ENCODE results near the gene TTC23.

The TTC23 gene

DNA sequence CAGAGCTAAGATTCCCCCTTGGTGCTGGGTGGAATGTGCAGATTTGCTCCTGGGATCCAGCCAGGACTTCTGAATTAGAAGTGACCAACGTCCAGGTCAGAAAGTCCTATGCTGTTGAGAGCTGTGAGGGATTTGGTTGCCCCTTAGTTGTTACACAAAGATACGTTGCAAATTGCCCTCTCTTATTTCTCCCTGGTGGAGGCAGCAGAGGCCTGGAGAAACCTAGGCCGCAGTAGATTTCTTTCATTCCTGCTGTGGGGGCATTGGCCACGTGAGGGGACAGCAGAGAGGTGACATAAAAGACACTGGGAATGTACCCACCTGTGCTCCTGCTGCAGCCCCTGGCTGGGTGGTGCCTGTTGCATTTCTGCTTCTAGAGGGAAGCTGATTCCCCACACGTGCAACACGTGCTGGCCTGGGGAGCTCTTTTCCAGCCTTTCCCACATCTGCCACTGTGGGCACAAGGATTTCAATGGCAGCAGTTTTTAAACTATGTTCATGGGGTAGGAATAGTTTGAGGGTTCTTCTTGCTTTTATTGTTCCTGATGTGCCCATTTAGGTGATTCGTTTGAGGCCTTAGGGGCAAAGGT is 78.8 kb downstream of the TTC23 start:
- Histone ChIP-seq H3K36me3 (ENCODE audit: insufficient read depth, low read depth, low read length) (peaks cover 23% of the 10 kb centered on the region), H3K9ac (ENCODE audit: low read depth, low read length) (no peak overlapping the region), H3K27ac (ENCODE audit: low read length) (no peak overlapping the region), H3K4me3 (ENCODE audit: low read length) (no peak overlapping the region), H3K27me3 (ENCODE audit: insufficient read depth, low read length) (no peaks in the 10 kb centered on the region), H3K9me3 (ENCODE audit: insufficient read depth, low read depth, low read length) (no peaks in the 10 kb centered on the region), H3K4me1 (ENCODE audit: insufficient read depth, low read length) (no peaks in the 10 kb centered on the region)

DNA sequence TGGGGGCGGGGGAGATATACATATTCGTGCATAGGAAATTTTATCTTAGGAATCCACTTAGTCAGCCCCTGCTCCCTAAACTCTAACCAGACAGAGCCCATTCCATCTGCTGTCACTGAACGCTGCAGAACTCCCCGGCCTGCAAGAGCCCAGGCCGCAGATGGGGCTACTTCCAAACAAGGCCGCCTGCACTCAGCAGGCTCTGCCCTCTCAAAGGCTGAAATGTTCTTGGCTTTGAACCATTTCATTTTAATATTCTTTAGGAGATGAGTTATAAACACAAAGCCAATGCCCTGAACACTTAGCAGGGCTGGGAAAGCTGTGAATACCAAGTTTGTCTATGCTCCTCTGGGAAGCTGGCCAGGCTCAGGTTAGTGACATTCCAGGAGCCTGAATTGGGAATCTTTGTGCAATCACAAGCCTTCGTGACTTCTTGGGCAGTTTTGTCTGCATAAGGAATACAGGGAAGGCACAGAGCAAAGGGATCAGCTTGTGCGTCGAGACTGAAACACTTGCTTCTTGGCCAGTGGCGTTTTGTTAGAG is 79.5 kb downstream of the TTC23 start:
- H3K9ac ChIP-seq (ENCODE audit: low read depth, low read length) = no peak overlapping the region
- no peak overlapping the region for H3K4me3 ChIP-seq (ENCODE audit: low read length)
- no peaks in the 10 kb centered on the region for H3K27me3 ChIP-seq (ENCODE audit: insufficient read depth, low read length)
- H3K27ac ChIP-seq (ENCODE audit: low read length) = no peak overlapping the region
- no peaks in the 10 kb centered on the region for H3K4me1 ChIP-seq (ENCODE audit: insufficient read depth, low read length)
- no peaks in the 10 kb centered on the region for H3K9me3 ChIP-seq (ENCODE audit: insufficient read depth, low read depth, low read length)
- H3K36me3 ChIP-seq (ENCODE audit: insufficient read depth, low read depth, low read length) = peaks cover 23% of the 10 kb centered on the region

DNA sequence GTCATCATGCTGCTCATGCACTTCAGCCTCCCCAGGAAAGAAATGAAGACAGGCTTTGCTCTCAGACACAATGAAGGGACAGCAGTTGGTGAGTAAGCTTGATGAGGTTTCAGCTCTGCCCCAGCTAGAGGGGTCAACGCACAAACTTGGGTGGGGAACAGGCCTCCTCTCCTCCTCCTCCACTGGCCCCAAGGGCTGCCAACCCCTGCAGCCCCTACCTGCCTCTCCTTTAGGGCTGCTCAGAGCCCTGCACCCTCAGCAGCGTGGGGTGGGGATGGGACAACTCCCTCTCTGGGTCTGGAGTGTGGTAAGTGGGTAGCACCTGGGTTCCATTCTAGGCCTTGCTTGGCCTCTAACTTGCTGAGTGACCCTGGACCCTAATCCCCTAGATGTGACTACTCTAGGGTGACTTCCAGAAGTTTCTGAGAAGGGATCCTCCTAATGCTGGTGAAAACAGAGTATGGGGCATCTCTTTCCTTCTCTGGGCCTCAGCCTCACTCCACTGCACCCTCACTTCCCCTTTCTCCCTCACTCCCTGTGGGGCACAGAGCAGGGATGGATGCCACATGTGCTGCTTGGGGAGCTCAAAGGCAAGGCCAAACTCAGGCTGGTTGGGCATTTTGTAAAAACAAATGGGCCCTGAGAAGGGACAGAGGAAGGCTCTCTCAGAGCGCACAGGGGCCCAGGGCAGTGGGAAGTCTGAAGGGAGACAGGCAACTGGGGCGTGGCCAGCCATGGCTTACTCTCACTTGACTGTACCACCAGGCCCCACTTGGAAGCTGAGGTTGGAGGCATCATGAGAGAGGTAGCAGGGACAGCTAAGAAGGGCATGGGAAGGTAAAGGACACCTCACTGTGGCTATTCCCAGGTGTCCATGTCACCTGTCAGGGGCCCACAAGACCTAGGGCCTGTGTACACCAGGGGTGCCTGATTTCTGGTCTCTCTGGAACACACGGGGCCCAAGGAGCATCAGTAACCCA is 80.5 kb downstream of the TTC23 start:
- Histone ChIP-seq H3K36me3 (ENCODE audit: insufficient read depth, low read depth, low read length) (peaks cover 19% of the 10 kb centered on the region), H3K27ac (ENCODE audit: low read length) (no peak overlapping the region), H3K27me3 (ENCODE audit: insufficient read depth, low read length) (no peaks in the 10 kb centered on the region), H3K4me1 (ENCODE audit: insufficient read depth, low read length) (no peaks in the 10 kb centered on the region), H3K9ac (ENCODE audit: low read depth, low read length) (no peak overlapping the region), H3K9me3 (ENCODE audit: insufficient read depth, low read depth, low read length) (no peaks in the 10 kb centered on the region), H3K4me3 (ENCODE audit: low read length) (no peak overlapping the region)

- H3K9me3 ChIP-seq (ENCODE audit: insufficient read depth, low read depth, low read length) = no peaks in the 10 kb centered on the region
- H3K4me1 ChIP-seq (ENCODE audit: insufficient read depth, low read length) = no peaks in the 10 kb centered on the region
- H3K27ac ChIP-seq (ENCODE audit: low read length) = no peak overlapping the region
- no peak overlapping the region for H3K4me3 ChIP-seq (ENCODE audit: low read length)
- H3K36me3 ChIP-seq (ENCODE audit: insufficient read depth, low read depth, low read length) = peaks cover 17% of the 10 kb centered on the region
- H3K27me3 ChIP-seq (ENCODE audit: insufficient read depth, low read length) = no peaks in the 10 kb centered on the region
- no peak overlapping the region for H3K9ac ChIP-seq (ENCODE audit: low read depth, low read length)
Measured at GRCh38 chr15:99167640-99168039, 81.7 kb downstream of the TTC23 start.

DNA sequence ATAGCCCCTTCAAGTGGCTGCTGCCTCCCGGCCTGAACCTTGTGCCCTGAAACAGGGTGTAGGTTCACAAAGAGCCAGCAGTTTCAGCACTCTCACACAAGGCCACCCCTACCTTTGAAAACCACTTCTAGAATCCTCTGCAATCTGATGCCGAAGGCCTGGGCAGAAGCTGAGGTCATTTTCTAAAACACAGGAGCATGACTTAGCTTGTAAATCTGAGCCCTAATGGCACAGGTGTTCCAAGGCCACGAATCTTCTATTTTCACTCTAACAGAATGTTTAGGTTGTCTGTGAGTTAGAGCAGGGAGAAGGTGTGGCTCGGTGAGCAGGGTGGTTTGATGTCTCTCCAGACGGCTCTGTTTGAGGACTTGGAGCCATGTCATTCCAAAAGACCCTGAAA is 82.2 kb downstream of the TTC23 start:
- no peaks in the 10 kb centered on the region for H3K9me3 ChIP-seq (ENCODE audit: insufficient read depth, low read depth, low read length)
- H3K27ac ChIP-seq (ENCODE audit: low read length) = no peak overlapping the region
- H3K9ac ChIP-seq (ENCODE audit: low read depth, low read length) = no peak overlapping the region
- H3K4me3 ChIP-seq (ENCODE audit: low read length) = no peak overlapping the region
- H3K36me3 ChIP-seq (ENCODE audit: insufficient read depth, low read depth, low read length) = peaks cover 17% of the 10 kb centered on the region
- H3K27me3 ChIP-seq (ENCODE audit: insufficient read depth, low read length) = no peaks in the 10 kb centered on the region
- H3K4me1 ChIP-seq (ENCODE audit: insufficient read depth, low read length) = no peaks in the 10 kb centered on the region

DNA sequence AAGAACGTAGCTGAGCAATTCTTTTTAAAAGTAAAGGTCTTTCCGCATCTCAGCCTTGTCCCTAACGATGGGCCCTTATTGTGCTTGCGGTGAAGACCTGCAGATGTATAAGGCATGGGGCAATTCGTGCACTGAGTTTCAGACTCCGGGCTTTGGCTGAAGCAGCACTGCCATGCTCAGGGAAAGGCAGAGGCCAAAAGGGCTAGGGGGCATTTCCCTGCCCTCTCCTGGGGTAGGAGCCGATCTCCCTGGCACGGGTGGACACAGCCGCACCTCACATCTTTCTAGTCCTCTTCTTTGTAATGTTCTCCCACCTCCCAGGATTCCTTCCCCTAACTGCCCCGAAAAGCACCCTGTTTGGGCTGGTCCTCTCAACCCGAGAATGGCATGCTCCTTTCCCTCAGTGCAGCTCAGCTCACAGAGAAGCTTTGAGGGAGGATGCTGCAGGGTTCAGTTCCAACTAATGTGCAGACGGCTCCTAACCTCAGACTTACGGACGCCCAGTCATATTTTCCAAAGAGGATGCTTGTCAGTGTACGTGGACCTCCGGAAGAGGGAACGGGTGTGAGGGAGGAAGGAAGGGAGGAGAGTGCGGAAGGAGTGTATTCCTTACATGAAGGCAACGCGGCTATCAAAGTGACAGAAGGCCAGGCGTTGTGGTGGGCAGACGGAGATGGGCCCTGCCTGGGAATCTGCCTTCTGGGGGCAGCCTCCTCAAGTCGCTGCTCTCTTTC is 83.3 kb downstream of the TTC23 start:
- H3K27me3 ChIP-seq (ENCODE audit: insufficient read depth, low read length) = no peaks in the 10 kb centered on the region
- H3K9ac ChIP-seq (ENCODE audit: low read depth, low read length) = no peak overlapping the region
- H3K27ac ChIP-seq (ENCODE audit: low read length) = no peak overlapping the region
- H3K9me3 ChIP-seq (ENCODE audit: insufficient read depth, low read depth, low read length) = no peaks in the 10 kb centered on the region
- peaks cover 22% of the 10 kb centered on the region for H3K36me3 ChIP-seq (ENCODE audit: insufficient read depth, low read depth, low read length)
- no peaks in the 10 kb centered on the region for H3K4me1 ChIP-seq (ENCODE audit: insufficient read depth, low read length)
- H3K4me3 ChIP-seq (ENCODE audit: low read length) = no peak overlapping the region

GRCh38 chr15:99165020-99165790 is 84.2 kb downstream of the TTC23 start:
- no peak overlapping the region for H3K27ac ChIP-seq (ENCODE audit: low read length)
- H3K4me1 ChIP-seq (ENCODE audit: insufficient read depth, low read length) = no peaks in the 10 kb centered on the region
- no peak overlapping the region for H3K9ac ChIP-seq (ENCODE audit: low read depth, low read length)
- H3K9me3 ChIP-seq (ENCODE audit: insufficient read depth, low read depth, low read length) = no peaks in the 10 kb centered on the region
- no peak overlapping the region for H3K4me3 ChIP-seq (ENCODE audit: low read length)
- H3K27me3 ChIP-seq (ENCODE audit: insufficient read depth, low read length) = no peaks in the 10 kb centered on the region
- H3K36me3 ChIP-seq (ENCODE audit: insufficient read depth, low read depth, low read length) = peaks cover 19% of the 10 kb centered on the region; the same call in 1 of the 2 replicates

GRCh38 chr15:99164119-99164518 is 85.3 kb downstream of the TTC23 start:
- H3K27me3 ChIP-seq (ENCODE audit: insufficient read depth, low read length) = no peaks in the 10 kb centered on the region
- H3K4me3 ChIP-seq (ENCODE audit: low read length) = no peak overlapping the region
- no peak overlapping the region for H3K9ac ChIP-seq (ENCODE audit: low read depth, low read length)
- H3K36me3 ChIP-seq (ENCODE audit: insufficient read depth, low read depth, low read length) = peaks cover 16% of the 10 kb centered on the region; the same call in 1 of the 2 replicates
- no peaks in the 10 kb centered on the region for H3K9me3 ChIP-seq (ENCODE audit: insufficient read depth, low read depth, low read length)
- no peak overlapping the region for H3K27ac ChIP-seq (ENCODE audit: low read length)
- H3K4me1 ChIP-seq (ENCODE audit: insufficient read depth, low read length) = no peaks in the 10 kb centered on the region

DNA sequence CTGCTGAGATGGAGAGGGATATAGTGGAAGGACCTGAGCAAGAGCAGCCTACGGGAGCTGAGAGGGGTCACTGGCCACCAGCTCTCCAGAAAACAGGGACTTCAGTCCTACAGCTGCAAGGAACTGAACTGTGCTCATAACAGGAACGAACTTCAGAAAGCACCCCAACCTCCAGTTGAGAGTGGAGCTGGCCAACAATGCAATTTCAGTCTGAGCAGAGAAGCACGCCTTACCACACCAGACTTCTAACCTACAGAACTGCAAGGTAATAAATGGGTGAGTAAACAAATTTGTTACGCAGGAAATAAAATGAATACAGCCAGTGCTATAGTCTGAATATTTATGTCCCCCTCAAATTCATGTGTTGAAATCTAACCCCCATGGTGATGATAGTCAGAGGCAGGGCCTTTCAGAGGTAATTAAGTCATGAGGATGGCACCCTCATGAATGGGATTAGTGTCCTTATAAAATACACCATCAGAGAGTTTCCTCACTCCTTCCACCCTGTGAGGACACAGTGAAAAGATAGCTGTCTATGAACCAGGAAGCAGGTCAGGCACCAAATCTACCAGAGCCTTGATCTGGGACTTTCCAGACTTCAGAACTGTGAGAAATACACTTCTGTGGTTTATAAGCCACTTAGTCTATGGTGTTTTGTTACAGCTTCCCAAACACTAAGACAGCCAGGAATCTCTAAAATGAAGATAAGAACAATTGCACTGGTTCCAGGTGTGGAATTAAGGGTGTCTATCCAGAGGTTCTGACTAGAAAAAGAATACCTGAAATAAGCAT is 85.9 kb downstream of the TTC23 start:
- Histone ChIP-seq H3K27me3 (ENCODE audit: insufficient read depth, low read length) (no peaks in the 10 kb centered on the region), H3K4me1 (ENCODE audit: insufficient read depth, low read length) (no peaks in the 10 kb centered on the region), H3K27ac (ENCODE audit: low read length) (no peak overlapping the region), H3K4me3 (ENCODE audit: low read length) (no peak overlapping the region), H3K36me3 (ENCODE audit: insufficient read depth, low read depth, low read length) (peaks cover 16% of the 10 kb centered on the region; the same call in 1 of the 2 replicates), H3K9me3 (ENCODE audit: insufficient read depth, low read depth, low read length) (no peaks in the 10 kb centered on the region), H3K9ac (ENCODE audit: low read depth, low read length) (no peak overlapping the region)

- Histone ChIP-seq H3K36me3 (ENCODE audit: insufficient read depth, low read depth, low read length) (peaks cover 6% of the 10 kb centered on the region; the same call in 1 of the 2 replicates), H3K9ac (ENCODE audit: low read depth, low read length) (no peak overlapping the region), H3K4me3 (ENCODE audit: low read length) (no peak overlapping the region), H3K27ac (ENCODE audit: low read length) (no peak overlapping the region), H3K9me3 (ENCODE audit: insufficient read depth, low read depth, low read length) (no peaks in the 10 kb centered on the region), H3K4me1 (ENCODE audit: insufficient read depth, low read length) (peaks cover 11% of the 10 kb centered on the region), H3K27me3 (ENCODE audit: insufficient read depth, low read length) (no peaks in the 10 kb centered on the region)
Measured at GRCh38 chr15:99158626-99159412, 90.6 kb downstream of the TTC23 start.

All from iPS-20b (cell line).